Measurements from ENCODE around the gene SSH2. TPM values are rescaled to one million over a fixed set of nuclear protein-coding genes. Genes with fewer than 3 reads are reported as not detected.
A peak's percentile ranks its signal among the peaks of the same experiment; 100 is the strongest.
"Not testable (repeated sequence)": the region's sequence is repeated elsewhere in the genome, so short reads cannot be mapped to it uniquely, and the experiment has no call there.

SSH2 gene
- total RNA-seq, 1 donor from 2014 or later: 30.9 TPM

GRCh38 chr17:29931231-29931932, 1.4 kb upstream of the SSH2 start:
- DNase-seq (ENCODE audit: low read depth, low spot score): peak; percentile 55

GRCh38 chr17:29930409-29931010, 482 bp upstream of the SSH2 start:
- DNase-seq (ENCODE audit: low read depth, low spot score): no peak

GRCh38 chr17:29929006-29929532, 959 bp downstream of the SSH2 start:
- peak; percentile 75 for DNase-seq (ENCODE audit: low read depth, low spot score)

GRCh38 chr17:29927546-29927945, 2.5 kb downstream of the SSH2 start:
- DNase-seq (ENCODE audit: low read depth, low spot score): peak; percentile 49

GRCh38 chr17:29924786-29925185, 5.2 kb downstream of the SSH2 start:
- DNase-seq (ENCODE audit: low read depth, low spot score): no peak

GRCh38 chr17:29918922-29919856, 10.8 kb downstream of the SSH2 start:
- no peak for DNase-seq (ENCODE audit: low read depth, low spot score)

GRCh38 chr17:29918016-29918415, 12.0 kb downstream of the SSH2 start:
- no peak for DNase-seq (ENCODE audit: low read depth, low spot score)

- no peak for DNase-seq (ENCODE audit: low read depth, low spot score)
Observed at GRCh38 chr17:29914819-29915537, 15.1 kb downstream of the SSH2 start.

- no peak for DNase-seq (ENCODE audit: low read depth, low spot score)
Observed at GRCh38 chr17:29911641-29912177, 18.3 kb downstream of the SSH2 start.

GRCh38 chr17:29909236-29910003, 20.6 kb downstream of the SSH2 start:
- DNase-seq (ENCODE audit: low read depth, low spot score): no peak

- no peak for DNase-seq (ENCODE audit: low read depth, low spot score)
Observed at GRCh38 chr17:29906969-29907368, 23.1 kb downstream of the SSH2 start.

GRCh38 chr17:29905879-29906167, 24.2 kb downstream of the SSH2 start:
- DNase-seq (ENCODE audit: low read depth, low spot score): no peak

- no peak for DNase-seq (ENCODE audit: low read depth, low spot score)
Observed at GRCh38 chr17:29905086-29905878, 24.7 kb downstream of the SSH2 start.

- no peak for DNase-seq (ENCODE audit: low read depth, low spot score)
Observed at GRCh38 chr17:29903471-29903870, 26.6 kb downstream of the SSH2 start.

GRCh38 chr17:29897136-29897535, 32.9 kb downstream of the SSH2 start:
- not testable (repeated sequence) for DNase-seq (ENCODE audit: low read depth, low spot score)

GRCh38 chr17:29892201-29892600, 37.8 kb downstream of the SSH2 start:
- no peak for DNase-seq (ENCODE audit: low read depth, low spot score)

- DNase-seq (ENCODE audit: low read depth, low spot score): no peak
Observed at GRCh38 chr17:29891131-29891530, 38.9 kb downstream of the SSH2 start.

- DNase-seq (ENCODE audit: low read depth, low spot score): no peak
Observed at GRCh38 chr17:29885031-29885640, 44.9 kb downstream of the SSH2 start.

- no peak for DNase-seq (ENCODE audit: low read depth, low spot score)
Observed at GRCh38 chr17:29883497-29883896, 46.5 kb downstream of the SSH2 start.
